DND-41 (cell line): ENCODE measurements around the gene TIPIN.
A peak's percentile ranks its signal among the peaks of the same experiment; 100 is the strongest.

Source experiments
- EZH2 ChIP-seq: IDR thresholded peaks from 3 replicates; pipeline ENCODE4 v1.6.1; 2012; ENCODE audit warnings: borderline replicate concordance, low read depth, mild to moderate bottlenecking, moderate library complexity, low read length, inconsistent platforms; ENCODE audit not compliant: severe bottlenecking
- TF ChIP-seq, protein P1 (sequence below): IDR thresholded peaks from 2 replicates; pipeline ENCODE4 v1.5.1; 2012; ENCODE audit warnings: borderline replicate concordance, low read length, moderate library complexity, mild to moderate bottlenecking; ENCODE audit not compliant: poor library complexity, severe bottlenecking; ENCODE audit errors: extremely low read depth

DNA sequence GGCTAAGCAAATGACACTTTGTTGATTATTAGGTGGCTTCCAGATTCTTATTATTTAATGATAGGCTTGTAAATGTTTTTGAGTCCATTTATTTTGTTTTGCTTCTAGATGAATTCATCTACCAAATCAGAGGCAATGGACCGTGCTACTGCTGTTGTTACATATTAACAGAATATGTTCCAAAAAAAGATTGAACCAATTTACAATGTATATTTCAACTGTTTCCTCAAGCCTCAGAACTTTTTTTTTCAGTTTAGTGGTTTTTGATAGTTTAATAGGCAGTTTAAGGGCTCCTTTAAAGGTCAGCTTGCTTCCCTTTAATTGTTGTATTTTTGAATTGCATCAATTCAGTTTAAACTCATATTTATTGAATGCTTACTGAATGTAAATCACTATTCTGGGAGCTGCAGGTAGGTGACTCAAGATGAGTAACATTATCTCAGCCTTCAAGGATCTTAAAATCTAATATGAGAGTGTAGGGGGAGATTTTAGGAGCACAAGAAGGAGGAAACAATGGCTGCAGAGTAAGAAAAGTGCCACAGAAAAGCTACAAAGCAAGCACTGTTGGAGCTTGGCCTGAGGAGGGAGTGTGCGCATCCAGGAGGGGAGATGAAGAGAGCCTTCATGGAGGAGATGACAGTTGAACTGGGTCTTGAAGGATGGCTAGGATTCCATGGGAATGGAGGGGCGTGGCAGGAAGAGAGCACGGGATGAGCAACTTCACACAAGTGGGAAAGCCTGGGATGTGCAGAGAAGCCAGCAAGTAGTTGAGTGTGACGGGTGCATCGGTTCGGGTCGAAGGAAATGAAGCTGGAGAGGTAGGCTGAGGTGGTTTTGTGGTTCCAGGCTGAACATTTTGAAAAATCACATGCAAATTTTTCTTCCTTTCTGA lies 44.9 kb upstream of the TIPIN start:
- no peak for TF ChIP-seq EZH2
- TF ChIP-seq, protein P1, sequence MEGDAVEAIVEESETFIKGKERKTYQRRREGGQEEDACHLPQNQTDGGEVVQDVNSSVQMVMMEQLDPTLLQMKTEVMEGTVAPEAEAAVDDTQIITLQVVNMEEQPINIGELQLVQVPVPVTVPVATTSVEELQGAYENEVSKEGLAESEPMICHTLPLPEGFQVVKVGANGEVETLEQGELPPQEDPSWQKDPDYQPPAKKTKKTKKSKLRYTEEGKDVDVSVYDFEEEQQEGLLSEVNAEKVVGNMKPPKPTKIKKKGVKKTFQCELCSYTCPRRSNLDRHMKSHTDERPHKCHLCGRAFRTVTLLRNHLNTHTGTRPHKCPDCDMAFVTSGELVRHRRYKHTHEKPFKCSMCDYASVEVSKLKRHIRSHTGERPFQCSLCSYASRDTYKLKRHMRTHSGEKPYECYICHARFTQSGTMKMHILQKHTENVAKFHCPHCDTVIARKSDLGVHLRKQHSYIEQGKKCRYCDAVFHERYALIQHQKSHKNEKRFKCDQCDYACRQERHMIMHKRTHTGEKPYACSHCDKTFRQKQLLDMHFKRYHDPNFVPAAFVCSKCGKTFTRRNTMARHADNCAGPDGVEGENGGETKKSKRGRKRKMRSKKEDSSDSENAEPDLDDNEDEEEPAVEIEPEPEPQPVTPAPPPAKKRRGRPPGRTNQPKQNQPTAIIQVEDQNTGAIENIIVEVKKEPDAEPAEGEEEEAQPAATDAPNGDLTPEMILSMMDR: peak; percentile 56
